CD4-positive, CD25-positive, alpha-beta regulatory T cell (primary cell): Measurements from ENCODE around the gene SSBP3. TPM values are rescaled to one million over a fixed set of nuclear protein-coding genes. Genes with fewer than 3 reads are reported as not detected.

Source experiments
- ATAC-seq, 2 donors: fragments of 150-1000 bp; cut with Tn5 transposase; one replicate each; pipeline ENCODE4 v1.10.0; 2021; ENCODE audit warnings: low read depth in 2 of 2, moderate number of reproducible peaks in 2 of 2, moderate library complexity in 1 of 2
- DNase-seq, 3 donors: peaks; one replicate each; pipeline versions ENCODE4 v3.0.0 to v3.0.0-alpha.2; 2012 to 2022; ENCODE audit warnings: mixed read lengths in 1 of 3
- H3K27ac ChIP-seq: one replicate; pipeline ENCODE4 v1.7.0; 2013; ENCODE audit warnings: mild to moderate bottlenecking, low read length; ENCODE audit not compliant: insufficient read depth, poor library complexity, severe bottlenecking
- H3K27me3 ChIP-seq: one replicate; pipeline ENCODE4 v1.7.0; 2013; ENCODE audit warnings: low read length; ENCODE audit not compliant: control insufficient read depth, insufficient read depth
- H3K36me3 ChIP-seq: one replicate; pipeline ENCODE4 v1.7.0; 2013; ENCODE audit warnings: mild to moderate bottlenecking, low read length, moderate library complexity; ENCODE audit not compliant: control insufficient read depth, insufficient read depth
- H3K4me1 ChIP-seq: 2 replicates; pipeline ENCODE4 v1.7.0; 2013; ENCODE audit warnings: mild to moderate bottlenecking, low read length; ENCODE audit not compliant: insufficient read depth, control insufficient read depth, poor library complexity, severe bottlenecking
- H3K4me3 ChIP-seq: one replicate; pipeline ENCODE4 v1.7.0; 2013; ENCODE audit warnings: low read depth, mild to moderate bottlenecking, low read length, moderate library complexity
- H3K9me3 ChIP-seq, 2 experiments: 1 replicate in 1 of 2; 2 replicates in 1 of 2; pipeline ENCODE4 v1.7.0; 2013; ENCODE audit warnings: low read length in 2 of 2, mild to moderate bottlenecking in 1 of 2, moderate library complexity in 1 of 2; ENCODE audit not compliant: control insufficient read depth in 2 of 2
- H3K27ac Mint-ChIP-seq, 3 donors: one replicate each; pipeline ENCODE4 v1.8.0; 2020 to 2022; ENCODE audit warnings: mild to moderate bottlenecking in 3 of 3, mixed read lengths in 3 of 3, moderate library complexity in 2 of 3
- H3K27me3 Mint-ChIP-seq: one replicate; pipeline ENCODE4 v1.8.0; 2022; ENCODE audit warnings: mild to moderate bottlenecking, mixed read lengths
- H3K36me3 Mint-ChIP-seq: one replicate; pipeline ENCODE4 v1.8.0; 2020; ENCODE audit warnings: mixed read lengths
- H3K4me1 Mint-ChIP-seq, 4 donors: one replicate each; pipeline ENCODE4 v1.8.0; 2020 to 2022; ENCODE audit warnings: mixed read lengths in 4 of 4, mild to moderate bottlenecking in 1 of 4
- H3K4me3 Mint-ChIP-seq, 4 donors: one replicate each; pipeline ENCODE4 v1.8.0; 2020 to 2022; ENCODE audit warnings: mild to moderate bottlenecking in 4 of 4, mixed read lengths in 4 of 4, moderate library complexity in 3 of 4
- H3K9me3 Mint-ChIP-seq, 7 donors: one replicate each; pipeline ENCODE4 v1.8.0; 2020 to 2022; ENCODE audit warnings: mixed read lengths in 7 of 7, mild to moderate bottlenecking in 3 of 7, moderate library complexity in 2 of 7
- polyA plus RNA-seq, 4 donors: library from polyadenylated mRNA; unstranded; fragments of 300-500 nt; fragmentation: Illumina TruSeq; gene quantifications; one replicate each; pipeline ENCODE4 v1.2.3, GENCODE V29; 2021
- total RNA-seq: library from RNA; stranded (reverse); gene quantifications from one replicate; pipeline ENCODE4 v1.2.3, GENCODE V29; 2022

The SSBP3 gene
- total and polyA plus RNA-seq, 5 donors from 2014 or later, result 5.4 to 30.6 (median 7.2) TPM

DNA sequence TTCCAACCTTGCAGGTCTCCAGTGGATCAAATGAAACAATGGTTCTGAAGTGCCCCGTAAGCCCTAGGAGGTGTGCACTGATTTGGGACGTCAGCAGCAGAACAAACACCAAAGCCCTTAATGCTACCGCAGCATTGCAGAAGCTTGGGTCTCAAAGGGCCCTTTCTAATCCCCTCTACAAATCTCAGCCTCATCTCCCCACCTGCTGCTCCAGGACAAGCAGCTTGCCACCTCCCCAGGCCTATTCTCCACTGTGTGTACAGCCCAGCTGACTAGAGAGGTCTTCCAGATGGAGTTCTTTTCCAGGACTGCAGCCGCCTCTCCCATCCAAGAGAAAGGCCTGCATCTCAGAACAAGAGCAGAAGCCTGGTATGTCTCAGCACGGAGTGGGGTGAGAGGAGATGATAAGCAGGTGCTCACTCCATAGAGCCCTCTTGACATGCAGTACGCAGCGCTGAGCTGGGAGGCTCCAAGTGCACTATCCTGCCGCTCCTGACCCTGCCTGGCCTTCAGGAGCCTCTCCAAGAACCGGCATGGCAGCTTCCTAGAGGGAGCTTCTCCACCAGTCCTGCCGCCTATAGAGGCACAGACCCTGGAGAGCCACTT is 160.0 kb downstream of the SSBP3 start:
- Histone ChIP-seq H3K9me3 (no peaks in the 10 kb centered on the region), H3K4me3 (no peak overlapping the region), H3K27ac (no peak overlapping the region), H3K4me1 (no peaks in the 10 kb centered on the region), H3K27me3 (no peaks in the 10 kb centered on the region), H3K36me3 (peaks cover 20% of the 10 kb centered on the region)
- DNase-seq, result no peak
- H3K9me3 Mint-ChIP-seq, result no peaks in the 10 kb centered on the region
- H3K4me1 Mint-ChIP-seq, result peaks cover 0 to 4% (median 0%) of the 10 kb centered on the region in 4 donors
- peak overlapping the region in 1 of 3 donors; percentile 15 for H3K27ac Mint-ChIP-seq
- no peak overlapping the region for H3K4me3 Mint-ChIP-seq
- peaks cover 20% of the 10 kb centered on the region for H3K36me3 Mint-ChIP-seq
- no peak for ATAC-seq
- no peaks in the 10 kb centered on the region for H3K27me3 Mint-ChIP-seq

DNA sequence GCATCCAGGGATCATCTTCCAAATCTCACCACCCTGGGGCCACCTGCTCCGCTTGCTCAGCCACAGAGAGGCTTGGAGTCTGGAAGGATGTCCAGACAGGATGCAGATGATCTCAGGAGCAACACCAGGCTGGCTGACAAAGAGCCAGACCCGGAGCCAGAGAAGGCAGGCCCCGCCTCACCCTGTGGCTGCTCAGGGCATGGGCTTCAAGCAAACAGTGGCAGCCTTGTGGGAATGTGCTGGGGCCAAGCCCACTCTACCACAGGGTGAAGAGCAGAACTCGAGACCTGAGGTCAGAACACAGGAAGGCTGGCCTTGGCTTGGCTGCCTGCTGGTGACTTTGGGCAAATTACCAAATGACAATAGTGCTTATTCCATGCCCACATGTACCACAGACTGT is 160.7 kb downstream of the SSBP3 start:
- Mint-ChIP-seq H3K27ac (no peak overlapping the region), H3K4me3 (no peak overlapping the region), H3K36me3 (peaks cover 17% of the 10 kb centered on the region), H3K27me3 (no peaks in the 10 kb centered on the region), H3K4me1 (peaks cover 0 to 4% (median 0%) of the 10 kb centered on the region in 4 donors), H3K9me3 (no peaks in the 10 kb centered on the region)
- no peak overlapping the region for H3K4me3 ChIP-seq
- no peak for DNase-seq
- peaks cover 20% of the 10 kb centered on the region for H3K36me3 ChIP-seq
- ATAC-seq, result no peak
- no peaks in the 10 kb centered on the region for H3K27me3 ChIP-seq
- no peaks in the 10 kb centered on the region for H3K4me1 ChIP-seq
- no peak overlapping the region for H3K27ac ChIP-seq
- no peaks in the 10 kb centered on the region for H3K9me3 ChIP-seq

DNA sequence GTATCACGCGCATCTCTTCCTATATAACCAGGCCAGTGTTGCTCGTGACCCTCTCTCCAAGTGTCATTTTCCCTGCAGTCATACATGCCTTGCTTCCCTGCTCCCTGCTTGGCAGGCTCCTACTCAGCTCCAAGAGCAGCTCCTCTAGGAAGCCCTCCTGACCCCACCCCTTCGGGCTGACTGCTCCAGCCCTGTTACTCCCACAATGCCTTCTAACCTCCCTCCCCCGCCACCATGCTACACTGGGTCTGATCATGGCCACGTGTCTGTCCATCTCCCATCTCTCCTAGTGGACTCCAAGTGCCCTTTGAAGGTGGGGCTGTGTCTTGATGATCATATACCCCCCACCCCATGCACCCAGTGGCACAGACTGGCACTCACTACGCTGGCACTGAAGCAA is 161.5 kb downstream of the SSBP3 start:
- H3K4me3 ChIP-seq, result no peak overlapping the region
- no peaks in the 10 kb centered on the region for H3K27me3 ChIP-seq
- no peaks in the 10 kb centered on the region for H3K9me3 Mint-ChIP-seq
- H3K27me3 Mint-ChIP-seq, result no peaks in the 10 kb centered on the region
- ATAC-seq, result no peak
- DNase-seq, result no peak
- H3K4me3 Mint-ChIP-seq, result no peak overlapping the region
- no peak overlapping the region for H3K27ac ChIP-seq
- H3K27ac Mint-ChIP-seq, result no peak overlapping the region
- H3K4me1 Mint-ChIP-seq, result peaks cover 0 to 4% (median 0%) of the 10 kb centered on the region in 4 donors
- no peaks in the 10 kb centered on the region for H3K4me1 ChIP-seq
- peaks cover 17% of the 10 kb centered on the region for H3K36me3 Mint-ChIP-seq
- no peaks in the 10 kb centered on the region for H3K9me3 ChIP-seq
- H3K36me3 ChIP-seq, result peaks cover 16% of the 10 kb centered on the region

DNA sequence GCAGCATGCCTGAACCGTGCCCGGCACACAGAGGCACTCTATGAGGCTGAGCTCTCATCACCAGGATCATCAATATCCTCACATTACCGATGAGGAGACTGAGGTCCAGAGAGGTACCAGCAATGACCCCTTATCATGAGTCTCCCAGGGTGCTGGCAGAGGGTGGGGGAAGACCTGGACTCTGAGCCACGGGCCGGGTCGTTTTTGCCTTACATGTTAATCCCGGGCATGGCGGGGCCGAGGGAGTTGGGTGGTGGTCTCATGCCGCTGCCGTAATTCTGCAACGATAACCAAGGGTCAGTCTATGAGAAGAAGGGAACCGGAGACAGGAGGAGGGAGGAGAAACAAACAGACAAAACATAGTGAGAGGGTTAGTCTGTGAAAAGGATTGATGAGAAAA is 163.2 kb downstream of the SSBP3 start:
- Mint-ChIP-seq H3K4me3 (no peak overlapping the region), H3K27ac (peak overlapping the region in 1 of 3 donors; percentile 62), H3K4me1 (peaks cover 0 to 4% (median 0%) of the 10 kb centered on the region in 4 donors), H3K9me3 (no peaks in the 10 kb centered on the region), H3K36me3 (peaks cover 16% of the 10 kb centered on the region), H3K27me3 (no peaks in the 10 kb centered on the region)
- DNase-seq (no peak), ATAC-seq (no peak)
- no peak overlapping the region for H3K27ac ChIP-seq
- no peaks in the 10 kb centered on the region for H3K4me1 ChIP-seq
- H3K9me3 ChIP-seq, result no peaks in the 10 kb centered on the region
- H3K27me3 ChIP-seq, result no peaks in the 10 kb centered on the region
- H3K36me3 ChIP-seq, result peaks cover 23% of the 10 kb centered on the region
- no peak overlapping the region for H3K4me3 ChIP-seq

DNA sequence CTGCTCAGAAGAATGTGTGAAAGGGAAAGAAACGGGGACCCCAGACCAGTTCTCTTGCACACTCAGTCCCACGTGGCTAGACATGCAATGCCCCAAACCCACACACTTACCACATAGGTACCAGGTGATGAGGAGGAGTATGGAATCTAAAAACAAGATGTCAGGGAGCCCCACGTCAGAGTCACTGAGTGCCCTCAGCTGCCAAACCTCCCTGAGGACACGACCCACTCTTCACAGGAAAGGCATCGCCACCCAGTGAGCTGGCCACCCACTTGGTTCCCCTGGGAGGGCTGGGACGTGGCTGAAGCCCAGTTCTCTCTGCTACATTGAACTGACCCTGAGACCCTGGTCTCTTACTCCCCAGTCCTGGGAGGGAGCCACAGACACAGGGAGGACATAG is 164.8 kb downstream of the SSBP3 start:
- Histone ChIP-seq H3K9me3 (no peaks in the 10 kb centered on the region), H3K36me3 (peaks cover 28% of the 10 kb centered on the region)
- ATAC-seq, result no peak

DNA sequence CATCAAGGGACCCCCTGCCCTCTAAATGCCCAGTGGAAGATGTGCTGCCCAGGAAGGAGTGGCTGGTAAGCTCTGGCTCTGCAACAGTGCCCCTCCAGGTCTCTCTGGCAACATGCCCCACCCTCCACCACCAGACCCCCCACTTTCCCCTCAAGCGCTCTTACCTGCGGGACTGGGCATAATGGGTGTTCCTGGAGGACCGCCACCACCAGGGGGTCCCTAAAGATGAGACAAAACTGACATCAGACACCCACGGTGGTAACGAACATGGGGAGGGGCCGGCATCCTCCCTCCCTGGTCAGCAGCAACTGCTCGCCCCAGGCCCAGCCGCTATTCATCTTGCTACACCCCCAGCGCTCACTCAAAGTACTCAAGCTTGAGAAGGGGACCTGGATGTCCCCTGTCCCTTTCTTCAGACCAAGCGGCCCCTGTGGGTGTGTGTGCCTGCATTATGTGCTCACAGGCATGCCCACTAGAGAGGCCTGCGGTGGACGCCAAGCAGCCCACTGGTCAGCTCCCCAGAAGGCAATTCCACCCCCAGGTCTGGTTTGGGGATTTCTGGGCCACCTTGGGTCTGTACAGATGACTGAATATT is 165.4 kb downstream of the SSBP3 start:
- H3K27ac ChIP-seq, result no peak overlapping the region
- Mint-ChIP-seq H3K4me1 (peaks cover 0 to 4% (median 0%) of the 10 kb centered on the region in 4 donors), H3K36me3 (peaks cover 32% of the 10 kb centered on the region), H3K4me3 (no peak overlapping the region), H3K27ac (peak overlapping the region in 1 of 3 donors; percentile 20), H3K9me3 (no peaks in the 10 kb centered on the region), H3K27me3 (no peaks in the 10 kb centered on the region)
- no peaks in the 10 kb centered on the region for H3K4me1 ChIP-seq
- no peak for DNase-seq
- peaks cover 31% of the 10 kb centered on the region for H3K36me3 ChIP-seq
- no peaks in the 10 kb centered on the region for H3K9me3 ChIP-seq
- H3K27me3 ChIP-seq, result no peaks in the 10 kb centered on the region
- no peak overlapping the region for H3K4me3 ChIP-seq
- no peak for ATAC-seq

More for the DNA sequence above, 164.8 kb downstream of the SSBP3 start:
- Mint-ChIP-seq H3K9me3 (no peaks in the 10 kb centered on the region), H3K36me3 (peaks cover 31% of the 10 kb centered on the region), H3K27me3 (no peaks in the 10 kb centered on the region), H3K4me3 (no peak overlapping the region), H3K27ac (peak overlapping the region in 1 of 3 donors; percentile 20), H3K4me1 (peaks cover 0 to 4% (median 0%) of the 10 kb centered on the region in 4 donors)
- Histone ChIP-seq H3K4me1 (no peaks in the 10 kb centered on the region), H3K27ac (no peak overlapping the region), H3K27me3 (no peaks in the 10 kb centered on the region), H3K4me3 (no peak overlapping the region)
- no peak for DNase-seq

DNA sequence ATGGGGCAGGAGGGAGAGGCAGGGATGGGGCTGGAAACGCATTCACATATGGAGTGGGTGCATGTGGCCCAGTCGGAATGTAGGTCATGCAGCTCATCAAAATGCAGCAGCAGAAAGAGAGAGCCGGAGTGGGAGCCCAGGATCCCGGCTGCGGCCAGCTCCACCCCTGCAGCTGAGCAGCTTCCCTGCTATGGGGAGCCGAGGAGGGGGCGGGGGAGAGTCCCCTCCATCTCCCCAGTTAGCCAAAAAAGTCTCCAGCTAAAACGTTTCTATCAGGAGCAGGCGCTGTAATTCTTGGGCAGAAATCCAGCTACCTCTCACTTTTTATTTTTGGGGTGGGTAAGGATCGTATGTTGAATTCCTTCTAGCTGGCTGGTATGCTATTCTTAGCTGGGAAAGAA is 166.6 kb downstream of the SSBP3 start:
- H3K9me3 ChIP-seq, result no peaks in the 10 kb centered on the region
- Mint-ChIP-seq H3K9me3 (no peaks in the 10 kb centered on the region), H3K36me3 (peaks cover 33% of the 10 kb centered on the region), H3K27me3 (no peaks in the 10 kb centered on the region), H3K4me1 (peaks cover 0 to under 1% (median 0%) of the 10 kb centered on the region in 4 donors), H3K4me3 (no peak overlapping the region), H3K27ac (no peak overlapping the region)
- no peak overlapping the region for H3K4me3 ChIP-seq
- no peaks in the 10 kb centered on the region for H3K4me1 ChIP-seq
- DNase-seq, result no peak
- peaks cover 31% of the 10 kb centered on the region for H3K36me3 ChIP-seq
- no peak overlapping the region for H3K27ac ChIP-seq
- no peaks in the 10 kb centered on the region for H3K27me3 ChIP-seq
- no peak for ATAC-seq

DNA sequence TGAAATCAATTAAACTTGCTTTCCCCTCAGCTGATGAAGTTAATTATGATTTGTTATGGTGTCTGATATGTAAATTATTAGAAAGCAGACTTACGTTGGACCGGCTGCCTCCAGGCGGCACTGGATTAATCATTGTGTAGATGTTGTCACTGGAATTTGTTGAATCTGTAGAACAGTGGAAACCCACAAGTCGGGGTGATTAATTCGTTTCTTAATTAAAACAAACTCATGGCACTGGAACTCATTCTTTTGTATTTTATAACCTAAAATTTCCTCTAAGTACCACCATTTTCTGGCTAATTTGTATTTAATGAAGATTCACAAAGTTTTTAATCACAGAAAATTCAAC is 167.2 kb downstream of the SSBP3 start:
- peaks cover 37% of the 10 kb centered on the region for H3K36me3 Mint-ChIP-seq
- H3K9me3 Mint-ChIP-seq, result no peaks in the 10 kb centered on the region
- H3K27me3 Mint-ChIP-seq, result no peaks in the 10 kb centered on the region

More for the DNA sequence above, 167.2 kb downstream of the SSBP3 start:
- H3K27ac ChIP-seq, result no peak overlapping the region
- H3K4me3 Mint-ChIP-seq, result no peak overlapping the region
- no peak overlapping the region for H3K4me3 ChIP-seq
- H3K4me1 Mint-ChIP-seq, result no peaks in the 10 kb centered on the region
- H3K36me3 ChIP-seq, result peaks cover 31% of the 10 kb centered on the region
- ATAC-seq (no peak), DNase-seq (no peak)
- no peaks in the 10 kb centered on the region for H3K9me3 ChIP-seq
- H3K27ac Mint-ChIP-seq, result no peak overlapping the region
- H3K4me1 ChIP-seq, result no peaks in the 10 kb centered on the region
- H3K27me3 ChIP-seq, result no peaks in the 10 kb centered on the region
